PC-3 (cell line): ENCODE data around the gene ADTRP. TPM values are rescaled to one million over a fixed set of nuclear protein-coding genes. Genes with fewer than 3 reads are reported as not detected.

Source experiments
- ATAC-seq: fragments of 200-7000 bp; cut with Tn5 transposase; 2 replicates; pipeline ENCODE4 v1.9.1; 2020; ENCODE audit warnings: mild to moderate bottlenecking, moderate library complexity
- BruUV-seq: library from RNA; stranded (reverse); fragments of 400-500 nt; replicated peaks from 2 replicates; lab custom pipeline; 2021; lab: Mats Ljungman, UMichigan
- CTCF ChIA-PET: fragments of 300-600 bp; sonication (Branson Sonifier 250); formaldehyde crosslinking; loops from one replicate; lab custom pipeline; 2022; ENCODE audit warnings: antibody characterized with exemption; lab: Charles Lee
- POLR2A ChIA-PET: fragments of 300-600 bp; sonication (Branson Sonifier 250); formaldehyde crosslinking; loops from one replicate; lab custom pipeline; 2022; ENCODE audit warnings: antibody characterized with exemption; ENCODE audit not compliant: unreplicated experiment; lab: Charles Lee
- DNase-seq: peaks from one replicate; pipeline ENCODE4 v3.0.0-alpha.2; 2015
- H2AFZ ChIP-seq: fragments of 300-600 bp; sonication (generic); 2 replicates; pipeline ENCODE4 v1.6.0; 2016; ENCODE audit warnings: antibody characterized with exemption, low read length
- H3F3A ChIP-seq: fragments of 300-600 bp; sonication (generic); one replicate; pipeline ENCODE4 v1.6.0; 2017; ENCODE audit warnings: antibody characterized with exemption, low read length, control low read depth, mild to moderate bottlenecking; ENCODE audit not compliant: unreplicated experiment
- H3K27ac ChIP-seq: fragments of 300-600 bp; sonication (generic); 2 replicates; pipeline ENCODE4 v1.5.1; 2016; ENCODE audit warnings: mild to moderate bottlenecking, low read length
- H3K27me3 ChIP-seq: fragments of 300-600 bp; sonication (generic); 2 replicates; pipeline ENCODE4 v1.6.1; 2016; ENCODE audit warnings: low read length, mixed read lengths
- H3K36me3 ChIP-seq: fragments of 300-600 bp; sonication (generic); 2 replicates; pipeline ENCODE4 v1.6.1; 2016; ENCODE audit warnings: low read depth, mixed run types, low read length, mixed read lengths
- H3K4me1 ChIP-seq: fragments of 300-600 bp; sonication (generic); 2 replicates; pipeline ENCODE4 v1.5.1; 2016; ENCODE audit warnings: low read length; ENCODE audit not compliant: insufficient read depth
- H3K4me2 ChIP-seq: fragments of 300-600 bp; sonication (generic); 2 replicates; pipeline ENCODE4 v1.6.0; 2016; ENCODE audit warnings: low read length
- H3K4me3 ChIP-seq: fragments of 300-600 bp; sonication (generic); 2 replicates; pipeline ENCODE4 v1.5.1; 2016; ENCODE audit warnings: mild to moderate bottlenecking, low read length, mixed read lengths
- H3K79me2 ChIP-seq: fragments of 300-600 bp; sonication (generic); 2 replicates; pipeline ENCODE4 v1.6.1; 2017; ENCODE audit warnings: low read length, mixed read lengths
- H3K9ac ChIP-seq: fragments of 300-600 bp; sonication (generic); 2 replicates; pipeline ENCODE4 v1.6.0; 2016; ENCODE audit warnings: mild to moderate bottlenecking, low read length
- H3K9me2 ChIP-seq: fragments of 300-600 bp; sonication (generic); replicated peaks from 2 replicates; pipeline ENCODE4 v1.6.1; 2016; ENCODE audit warnings: mixed run types, low read length, mixed read lengths
- H3K9me3 ChIP-seq: fragments of 300-600 bp; sonication (generic); 2 replicates; pipeline ENCODE4 v1.6.1; 2016; ENCODE audit warnings: low read length, mixed read lengths
- H4K20me1 ChIP-seq: fragments of 300-600 bp; sonication (generic); 2 replicates; pipeline ENCODE4 v1.6.1; 2016; ENCODE audit warnings: low read length, mixed read lengths
- EZH2 ChIP-seq: fragments of 300-600 bp; sonication (generic); IDR thresholded peaks from one replicate; pipeline ENCODE4 v1.6.1; 2017; ENCODE audit warnings: antibody characterized with exemption, mild to moderate bottlenecking, low read length; ENCODE audit not compliant: unreplicated experiment
- EZH2phosphoT487 ChIP-seq: fragments of 300-600 bp; sonication (generic); IDR thresholded peaks from 2 replicates; pipeline ENCODE4 v1.6.1; 2018; ENCODE audit warnings: mild to moderate bottlenecking, antibody characterized with exemption, low read length, borderline replicate concordance
- intact Hi-C: fragments of 100-400 bp; cut with micrococcal nuclease; formaldehyde crosslinking; loops from 2 replicates; pipeline ENCODE4 v1.9.0; 2023
- total RNA-seq: library from RNA; depleted of rRNA; stranded (reverse); fragments of >200 nt; gene quantifications from 2 replicates; pipeline ENCODE4 v1.2.3, GENCODE V29; 2014
- TF ChIP-seq, protein P1 (sequence below): fragments of 300-600 bp; sonication (generic); conservative IDR thresholded peaks from 2 replicates; pipeline ENCODE4 v1.5.1; 2017; ENCODE audit warnings: antibody characterized with exemption, low read depth, mild to moderate bottlenecking, low read length

ADTRP gene
- total RNA-seq, 1 experiment from 2014 or later = not detected

- Histone ChIP-seq H3K79me2 (no peaks in the 10 kb centered on the region), H3K36me3 (no peaks in the 10 kb centered on the region), H3K4me2 (no peak overlapping the region), H3K4me1 (no peaks in the 10 kb centered on the region), H3K27me3 (no peaks in the 10 kb centered on the region), H2AFZ (no peak overlapping the region), H3K9me3 (no peaks in the 10 kb centered on the region), H3K9me2 (no peaks in the 10 kb centered on the region), H4K20me1 (no peaks in the 10 kb centered on the region), H3K9ac (no peak overlapping the region), H3K4me3 (no peak overlapping the region), H3K27ac (no peak overlapping the region), H3F3A (no peaks in the 10 kb centered on the region)
- intact Hi-C loops = no loop called here
- CTCF ChIA-PET = no interaction called here
- DNase-seq = no peak
- ATAC-seq = no peak
- BruUV-seq = no TSS peak
- TF ChIP-seq EZH2 (no peak), EZH2phosphoT487 (no peak)
- TF ChIP-seq, protein P1, sequence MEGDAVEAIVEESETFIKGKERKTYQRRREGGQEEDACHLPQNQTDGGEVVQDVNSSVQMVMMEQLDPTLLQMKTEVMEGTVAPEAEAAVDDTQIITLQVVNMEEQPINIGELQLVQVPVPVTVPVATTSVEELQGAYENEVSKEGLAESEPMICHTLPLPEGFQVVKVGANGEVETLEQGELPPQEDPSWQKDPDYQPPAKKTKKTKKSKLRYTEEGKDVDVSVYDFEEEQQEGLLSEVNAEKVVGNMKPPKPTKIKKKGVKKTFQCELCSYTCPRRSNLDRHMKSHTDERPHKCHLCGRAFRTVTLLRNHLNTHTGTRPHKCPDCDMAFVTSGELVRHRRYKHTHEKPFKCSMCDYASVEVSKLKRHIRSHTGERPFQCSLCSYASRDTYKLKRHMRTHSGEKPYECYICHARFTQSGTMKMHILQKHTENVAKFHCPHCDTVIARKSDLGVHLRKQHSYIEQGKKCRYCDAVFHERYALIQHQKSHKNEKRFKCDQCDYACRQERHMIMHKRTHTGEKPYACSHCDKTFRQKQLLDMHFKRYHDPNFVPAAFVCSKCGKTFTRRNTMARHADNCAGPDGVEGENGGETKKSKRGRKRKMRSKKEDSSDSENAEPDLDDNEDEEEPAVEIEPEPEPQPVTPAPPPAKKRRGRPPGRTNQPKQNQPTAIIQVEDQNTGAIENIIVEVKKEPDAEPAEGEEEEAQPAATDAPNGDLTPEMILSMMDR = no peak
- POLR2A ChIA-PET = no interaction called here
Measured at GRCh38 chr6:11712760-11713159, 65.8 kb downstream of the ADTRP start.

DNA sequence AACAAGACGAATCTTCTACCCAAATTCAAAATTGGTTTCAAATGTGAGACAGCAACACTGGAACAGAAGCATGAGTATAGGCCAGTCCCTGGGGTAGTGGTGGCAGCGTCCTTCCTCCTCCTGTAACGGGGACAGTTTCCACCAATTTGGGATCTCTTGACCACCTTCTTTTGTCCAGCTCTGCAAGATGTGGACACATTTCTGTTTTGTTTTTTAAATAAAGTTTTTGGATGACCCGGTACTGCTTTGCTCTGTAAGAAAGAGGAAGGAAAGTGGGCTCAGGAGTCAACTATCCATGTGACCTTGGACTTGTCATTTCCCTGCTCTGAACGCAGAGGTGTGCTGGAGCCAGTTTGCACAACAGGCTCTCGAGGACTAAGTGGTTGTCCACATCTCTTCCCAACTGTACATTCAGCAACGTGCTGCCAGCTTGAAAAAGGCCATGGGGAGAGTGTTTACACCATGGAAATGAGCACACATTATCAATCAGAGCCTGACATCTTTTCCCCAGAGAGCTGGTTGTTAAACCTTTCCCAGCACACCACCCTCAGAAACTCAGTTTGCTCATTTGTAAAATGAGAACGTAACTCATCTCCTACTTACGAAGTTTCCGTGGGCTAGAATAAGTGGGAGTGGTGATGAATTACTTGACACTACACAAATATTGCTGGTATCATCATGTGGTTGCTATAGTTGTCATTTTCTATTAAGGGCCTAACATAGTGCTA lies 66.5 kb downstream of the ADTRP start:
- Histone ChIP-seq H2AFZ (no peak overlapping the region), H3K79me2 (no peaks in the 10 kb centered on the region), H3K4me2 (no peak overlapping the region), H3K9me3 (no peaks in the 10 kb centered on the region), H3K4me1 (no peaks in the 10 kb centered on the region), H3K27ac (no peak overlapping the region), H3K27me3 (no peaks in the 10 kb centered on the region), H3K36me3 (no peaks in the 10 kb centered on the region), H3K9me2 (no peaks in the 10 kb centered on the region), H3K4me3 (no peak overlapping the region), H4K20me1 (no peaks in the 10 kb centered on the region), H3F3A (no peaks in the 10 kb centered on the region), H3K9ac (no peak overlapping the region)
- no peak for TF ChIP-seq EZH2
- TF ChIP-seq, protein P1 = no peak
- ATAC-seq = no peak
- no peak for DNase-seq
- BruUV-seq = no TSS peak
- intact Hi-C loops = no loop called here
- CTCF ChIA-PET = no interaction called here
- POLR2A ChIA-PET = no interaction called here
